Neutrophil (primary cell): Measurements from ENCODE around the gene PPP4R2.

Source experiments
- H3K27ac ChIP-seq: fragments of 200-600 bp; sonication (generic); 2 replicates; pipeline ENCODE4 v1.5.1; 2016; ENCODE audit warnings: mild to moderate bottlenecking, moderate library complexity
- H3K27me3 ChIP-seq: fragments of 200-600 bp; sonication (generic); 2 replicates; pipeline ENCODE4 v1.6.0; 2016; ENCODE audit warnings: mild to moderate bottlenecking
- H3K36me3 ChIP-seq: fragments of 200-600 bp; sonication (generic); 2 replicates; pipeline ENCODE4 v1.5.1; 2017
- H3K4me1 ChIP-seq, 2 experiments: fragments of 200-600 bp in 1 of 2; sonication (generic) in 1 of 2; 1 replicate in 1 of 2; 2 replicates in 1 of 2; pipeline versions ENCODE4 v1.5.1 to v1.6.1; 2013 to 2016; ENCODE audit warnings: low read depth in 1 of 2, low read length in 1 of 2, mild to moderate bottlenecking in 1 of 2, moderate library complexity in 1 of 2; ENCODE audit not compliant: control insufficient read depth in 1 of 2, insufficient read depth in 1 of 2
- H3K4me3 ChIP-seq, 2 experiments: fragments of 200-600 bp in 1 of 2; sonication (generic) in 1 of 2; 1 replicate in 1 of 2; 2 replicates in 1 of 2; pipeline ENCODE4 v1.5.1; 2013 to 2016; ENCODE audit warnings: low read depth in 1 of 2, low read length in 1 of 2, mild to moderate bottlenecking in 1 of 2, moderate library complexity in 1 of 2
- H3K9me3 ChIP-seq: fragments of 200-600 bp; sonication (generic); 2 replicates; pipeline ENCODE4 v1.5.1; 2016
- TF ChIP-seq, protein P1 (sequence below): fragments of 200-600 bp; sonication (generic); IDR thresholded peaks from 2 replicates; pipeline ENCODE4 v1.5.1; 2016; ENCODE audit warnings: antibody characterized with exemption

The PPP4R2 gene

GRCh38 chr3:73100741-73101559, 104.3 kb downstream of the PPP4R2 start:
- Histone ChIP-seq H3K36me3 (no peaks in the 10 kb centered on the region), H3K9me3 (no peaks in the 10 kb centered on the region), H3K4me1 (peaks cover 0 to 4% of the 10 kb centered on the region in 2 experiments), H3K27me3 (no peaks in the 10 kb centered on the region), H3K4me3 (no peak overlapping the region), H3K27ac (no peak overlapping the region)
- TF ChIP-seq, protein P1, sequence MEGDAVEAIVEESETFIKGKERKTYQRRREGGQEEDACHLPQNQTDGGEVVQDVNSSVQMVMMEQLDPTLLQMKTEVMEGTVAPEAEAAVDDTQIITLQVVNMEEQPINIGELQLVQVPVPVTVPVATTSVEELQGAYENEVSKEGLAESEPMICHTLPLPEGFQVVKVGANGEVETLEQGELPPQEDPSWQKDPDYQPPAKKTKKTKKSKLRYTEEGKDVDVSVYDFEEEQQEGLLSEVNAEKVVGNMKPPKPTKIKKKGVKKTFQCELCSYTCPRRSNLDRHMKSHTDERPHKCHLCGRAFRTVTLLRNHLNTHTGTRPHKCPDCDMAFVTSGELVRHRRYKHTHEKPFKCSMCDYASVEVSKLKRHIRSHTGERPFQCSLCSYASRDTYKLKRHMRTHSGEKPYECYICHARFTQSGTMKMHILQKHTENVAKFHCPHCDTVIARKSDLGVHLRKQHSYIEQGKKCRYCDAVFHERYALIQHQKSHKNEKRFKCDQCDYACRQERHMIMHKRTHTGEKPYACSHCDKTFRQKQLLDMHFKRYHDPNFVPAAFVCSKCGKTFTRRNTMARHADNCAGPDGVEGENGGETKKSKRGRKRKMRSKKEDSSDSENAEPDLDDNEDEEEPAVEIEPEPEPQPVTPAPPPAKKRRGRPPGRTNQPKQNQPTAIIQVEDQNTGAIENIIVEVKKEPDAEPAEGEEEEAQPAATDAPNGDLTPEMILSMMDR, result peak; percentile 89

DNA sequence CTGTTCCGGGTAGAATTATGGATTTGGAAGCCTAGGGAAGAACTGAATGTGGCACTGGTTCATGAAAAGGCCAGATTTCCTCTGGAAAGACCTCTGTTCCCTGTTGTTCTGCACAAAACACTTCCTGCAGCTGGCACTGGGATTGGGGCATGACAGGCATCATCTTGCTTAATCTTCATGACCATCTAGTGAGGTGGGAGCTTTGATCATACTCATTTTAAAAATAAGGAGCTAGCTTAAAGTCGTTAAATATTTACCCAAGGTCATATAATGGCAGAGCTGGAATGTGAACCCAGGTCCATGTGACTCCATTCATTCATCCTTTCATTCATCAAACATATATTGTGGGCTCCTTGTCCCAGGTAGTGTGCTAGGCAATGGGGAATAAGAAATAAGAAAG, 105.3 kb downstream of the PPP4R2 start:
- H3K36me3 ChIP-seq, result no peaks in the 10 kb centered on the region
- no peak overlapping the region for H3K4me3 ChIP-seq
- TF ChIP-seq, protein P1, result no peak
- H3K4me1 ChIP-seq, result peaks cover 0 to 4% of the 10 kb centered on the region in 2 experiments
- no peak overlapping the region for H3K27ac ChIP-seq
- no peaks in the 10 kb centered on the region for H3K9me3 ChIP-seq
- H3K27me3 ChIP-seq, result no peaks in the 10 kb centered on the region

DNA sequence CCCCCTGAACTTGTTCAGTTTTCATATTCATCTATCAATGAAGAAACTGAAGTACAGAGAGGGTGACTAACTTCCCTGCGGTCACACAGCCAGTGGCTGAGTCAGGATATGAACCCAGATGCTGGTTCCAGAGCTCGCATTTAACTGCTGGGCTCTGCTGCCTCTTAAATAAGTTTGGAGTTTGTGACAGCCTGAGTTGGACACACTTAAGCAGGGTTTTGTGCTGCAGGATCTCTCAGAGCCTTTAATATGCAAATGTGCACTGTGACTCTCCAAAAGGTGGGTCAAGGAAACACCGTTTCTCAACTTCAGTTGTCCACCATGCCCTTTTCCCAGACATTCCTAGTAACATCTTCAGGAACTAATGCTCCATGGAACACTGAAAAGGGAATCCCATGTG, 110.6 kb downstream of the PPP4R2 start:
- Histone ChIP-seq H3K9me3 (no peaks in the 10 kb centered on the region), H3K4me3 (no peak overlapping the region), H3K36me3 (no peaks in the 10 kb centered on the region), H3K4me1 (no peaks in the 10 kb centered on the region), H3K27ac (no peak overlapping the region), H3K27me3 (peaks cover 7% of the 10 kb centered on the region)
- TF ChIP-seq, protein P1, result no peak

DNA sequence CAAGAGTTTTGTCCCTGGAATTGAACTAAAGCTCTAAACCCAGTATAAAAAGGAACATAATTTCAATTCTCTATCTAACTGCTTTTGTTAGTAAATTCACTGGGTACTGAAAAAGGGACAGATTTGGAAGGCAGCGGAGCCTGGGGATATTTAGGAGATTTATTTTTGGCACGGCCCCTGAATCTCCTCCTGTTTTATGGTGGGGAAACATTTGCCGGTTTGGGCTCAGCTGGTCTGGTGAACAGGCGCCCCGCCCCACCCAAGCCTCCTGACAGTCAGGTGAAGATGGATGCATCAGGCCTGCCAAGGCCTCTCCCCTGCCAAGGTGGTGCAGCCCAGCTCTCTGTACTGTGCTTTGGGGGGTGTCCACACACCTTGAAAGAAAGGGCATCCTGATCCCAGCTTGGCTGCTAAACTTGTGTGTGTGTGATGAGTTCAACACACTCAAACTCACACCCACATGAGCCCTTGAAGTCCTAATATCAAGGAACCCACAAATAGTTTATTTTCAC, 111.1 kb downstream of the PPP4R2 start:
- H3K27me3 ChIP-seq, result peaks cover 11% of the 10 kb centered on the region
- TF ChIP-seq, protein P1, result no peak
- no peak overlapping the region for H3K27ac ChIP-seq
- H3K36me3 ChIP-seq, result no peaks in the 10 kb centered on the region
- no peak overlapping the region for H3K4me3 ChIP-seq
- H3K9me3 ChIP-seq, result no peaks in the 10 kb centered on the region
- no peaks in the 10 kb centered on the region for H3K4me1 ChIP-seq

DNA sequence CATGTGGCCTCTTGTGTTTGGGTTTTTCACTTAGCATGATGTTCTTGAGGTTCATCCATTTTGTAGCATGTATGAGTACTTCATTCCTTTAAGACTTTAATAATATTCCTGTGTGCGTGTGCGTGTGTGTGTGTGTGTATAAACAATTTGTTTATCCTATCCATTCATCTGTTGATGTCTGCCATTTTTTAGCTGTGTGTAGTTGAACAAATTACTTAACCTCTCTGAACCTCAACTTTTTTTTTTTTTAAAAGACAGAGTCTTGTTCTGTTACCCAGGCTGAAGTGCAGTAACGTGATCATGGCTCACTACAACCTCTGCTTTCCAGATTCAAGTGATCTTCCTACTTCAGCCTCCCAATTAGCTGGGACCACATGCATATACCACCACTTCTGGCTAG, 112.1 kb downstream of the PPP4R2 start:
- no peaks in the 10 kb centered on the region for H3K36me3 ChIP-seq
- TF ChIP-seq, protein P1, result no peak
- no peak overlapping the region for H3K4me3 ChIP-seq
- H3K9me3 ChIP-seq, result no peaks in the 10 kb centered on the region
- peaks cover 11% of the 10 kb centered on the region for H3K27me3 ChIP-seq
- H3K4me1 ChIP-seq, result no peaks in the 10 kb centered on the region
- H3K27ac ChIP-seq, result no peak overlapping the region
